GM12801 (cell line): ENCODE data around the gene FER.

Experiments
- CTCF ChIP-seq: IDR thresholded peaks from one replicate; pipeline ENCODE4 v1.5.1; 2011; ENCODE audit warnings: control low read depth; ENCODE audit not compliant: insufficient read length; ENCODE audit errors: extremely low read depth

FER gene

DNA sequence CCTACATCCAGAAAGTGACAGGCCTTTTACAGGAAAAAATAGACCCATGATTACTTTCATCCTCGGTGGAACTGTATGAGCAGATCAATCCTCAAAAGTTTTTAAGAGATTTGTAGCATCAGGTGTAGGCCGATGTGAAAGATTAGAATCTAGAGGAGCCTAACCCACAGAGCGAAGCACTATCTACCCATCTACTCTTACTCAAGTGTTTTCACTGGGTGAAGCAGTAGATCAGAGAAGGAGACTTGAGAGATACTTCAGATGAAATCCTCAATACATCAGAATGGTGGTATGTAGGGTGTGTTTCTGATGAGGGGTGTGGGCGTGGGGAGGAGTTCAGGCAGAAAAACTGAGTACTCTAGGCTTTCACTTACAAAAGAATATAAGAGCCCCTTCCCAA lies 192.8 kb downstream of the FER start:
- TF ChIP-seq CTCF: no peak

- TF ChIP-seq CTCF: no peak
These were observed 194.0 kb downstream of the FER start for GRCh38 chr5:108941746-108942145.

GRCh38 chr5:108942701-108943100 lies 195.0 kb downstream of the FER start:
- no peak for TF ChIP-seq CTCF

- TF ChIP-seq CTCF: no peak
These were observed 197.4 kb downstream of the FER start for GRCh38 chr5:108945094-108945493.

GRCh38 chr5:108946008-108946407 lies 198.3 kb downstream of the FER start:
- no peak for TF ChIP-seq CTCF

DNA sequence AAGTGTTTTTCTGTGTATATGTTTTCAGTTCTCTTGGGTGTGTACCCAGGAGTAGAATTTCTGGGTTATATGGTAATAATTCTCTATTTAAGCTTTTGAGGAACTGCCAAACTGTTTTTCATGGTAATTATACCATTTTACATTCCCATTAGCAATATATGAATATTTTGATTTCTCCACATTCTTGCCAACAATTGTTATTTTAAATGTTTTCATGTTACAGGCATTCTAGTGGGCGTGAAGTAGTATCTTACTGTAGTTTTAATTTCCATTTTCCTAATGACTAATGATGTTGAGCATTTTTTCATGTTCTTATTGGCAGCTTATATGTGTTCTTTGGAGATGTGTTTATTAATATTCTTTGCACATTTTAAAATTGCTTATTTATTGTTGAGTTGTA lies 199.5 kb downstream of the FER start:
- no peak for TF ChIP-seq CTCF

- TF ChIP-seq CTCF: no peak
These were observed 202.6 kb downstream of the FER start for GRCh38 chr5:108950276-108950675.

- no peak for TF ChIP-seq CTCF
These were observed 206.2 kb downstream of the FER start for GRCh38 chr5:108953940-108954339.
